Smooth muscle cell (in vitro differentiated cells): ENCODE measurements around the gene DRC1. TPM values are rescaled to one million over a fixed set of nuclear protein-coding genes. Genes with fewer than 3 reads are reported as not detected.

ENCODE experiments used
- DNase-seq: peaks from one replicate; lab custom pipeline; 2025; ENCODE audit not compliant: unreplicated experiment; lab: John Stamatoyannopoulos, UW
- H2AFZ ChIP-seq: fragments of 200-600 bp; sonication (generic); 2 replicates; pipeline ENCODE4 v1.6.0; 2016; ENCODE audit warnings: antibody characterized with exemption, low read depth, mild to moderate bottlenecking
- H3F3A ChIP-seq: fragments of 200-600 bp; sonication (generic); 2 replicates; pipeline ENCODE4 v1.6.0; 2017; ENCODE audit warnings: antibody characterized with exemption, low read depth
- H3K27ac ChIP-seq: fragments of 200-600 bp; sonication (generic); 2 replicates; pipeline ENCODE4 v1.5.1; 2016; ENCODE audit warnings: low read depth, mild to moderate bottlenecking
- H3K27me3 ChIP-seq: fragments of 200-600 bp; sonication (generic); 2 replicates; pipeline ENCODE4 v1.6.1; 2016; ENCODE audit warnings: low read depth, mild to moderate bottlenecking
- H3K36me3 ChIP-seq: fragments of 200-600 bp; sonication (generic); 2 replicates; pipeline ENCODE4 v1.5.1; 2016; ENCODE audit warnings: low read depth
- H3K4me1 ChIP-seq: fragments of 200-600 bp; sonication (generic); 2 replicates; pipeline ENCODE4 v1.5.1; 2016; ENCODE audit warnings: low read depth
- H3K4me2 ChIP-seq: fragments of 200-600 bp; sonication (generic); 2 replicates; pipeline ENCODE4 v1.6.0; 2016; ENCODE audit warnings: mild to moderate bottlenecking
- H3K4me3 ChIP-seq: fragments of 200-600 bp; sonication (generic); 2 replicates; pipeline ENCODE4 v1.5.1; 2016; ENCODE audit warnings: mild to moderate bottlenecking
- H3K79me2 ChIP-seq: fragments of 200-600 bp; sonication (generic); 2 replicates; pipeline ENCODE4 v1.6.0; 2016; ENCODE audit warnings: low read depth, mild to moderate bottlenecking
- H3K9ac ChIP-seq: fragments of 200-600 bp; sonication (generic); 2 replicates; pipeline ENCODE4 v1.6.0; 2016; ENCODE audit warnings: low read depth
- H3K9me3 ChIP-seq: fragments of 200-600 bp; sonication (generic); replicated peaks from 2 replicates; pipeline ENCODE4 v1.5.1; 2016; ENCODE audit warnings: low read depth
- H4K20me1 ChIP-seq: fragments of 200-600 bp; sonication (generic); 2 replicates; pipeline ENCODE4 v1.6.0; 2016; ENCODE audit warnings: low read depth
- CTCF ChIP-seq: fragments of 200-600 bp; sonication (generic); IDR thresholded peaks from 2 replicates; pipeline ENCODE4 v1.5.1; 2017; ENCODE audit warnings: borderline replicate concordance, mild to moderate bottlenecking, antibody characterized with exemption; ENCODE audit not compliant: insufficient read depth, poor library complexity, severe bottlenecking
- WGBS: methylation state at CpG from one replicate; pipeline ENCODE4 v1.1.7; 2016; ENCODE audit warnings: low lambda C conversion rate; 5-methylcytosine and 5-hydroxymethylcytosine counted together
- polyA plus RNA-seq: library from polyadenylated mRNA; unstranded; fragments of >200 nt; fragmentation: Nextera tagmentation; extraction: Ambion mirVana; gene quantifications from 2 replicates; pipeline ENCODE4 v1.2.1, GENCODE V29; 2016
- total RNA-seq: library from RNA; depleted of rRNA; stranded (reverse); fragments of >200 nt; gene quantifications from 2 replicates; pipeline ENCODE4 v1.2.3, GENCODE V29; 2014

The DRC1 gene
- total and polyA plus RNA-seq, 2 experiments from 2014 or later: 0.14 TPM; not detected in 1

GRCh38 chr2:26451700-26452099 lies 50.0 kb downstream of the DRC1 start:
- Histone ChIP-seq H3K9me3 (no peaks in the 10 kb centered on the region), H3K27me3 (no peaks in the 10 kb centered on the region), H3K36me3 (no peaks in the 10 kb centered on the region), H3K4me2 (no peak overlapping the region), H3F3A (no peaks in the 10 kb centered on the region), H3K27ac (no peak overlapping the region), H2AFZ (no peak overlapping the region), H3K4me3 (no peak overlapping the region), H4K20me1 (no peaks in the 10 kb centered on the region), H3K4me1 (no peaks in the 10 kb centered on the region), H3K9ac (no peak overlapping the region), H3K79me2 (no peaks in the 10 kb centered on the region)
- DNase-seq: no peak
- WGBS: 100% methylated on average over 1 of the region's 1 CpG
- no peak for TF ChIP-seq CTCF

- no peaks in the 10 kb centered on the region for H3K79me2 ChIP-seq
- no peak overlapping the region for H3K4me3 ChIP-seq
- H3K9me3 ChIP-seq: no peaks in the 10 kb centered on the region
- DNase-seq: no peak
- no peak overlapping the region for H3K27ac ChIP-seq
- no peaks in the 10 kb centered on the region for H3F3A ChIP-seq
- no peak overlapping the region for H3K4me2 ChIP-seq
- H4K20me1 ChIP-seq: no peaks in the 10 kb centered on the region
- no peaks in the 10 kb centered on the region for H3K36me3 ChIP-seq
- TF ChIP-seq CTCF: no peak
- WGBS: 85% methylated on average over 11 of the region's 11 CpGs
- no peak overlapping the region for H3K9ac ChIP-seq
- no peaks in the 10 kb centered on the region for H3K27me3 ChIP-seq
- peaks cover 10% of the 10 kb centered on the region for H3K4me1 ChIP-seq
- no peak overlapping the region for H2AFZ ChIP-seq
Observed at GRCh38 chr2:26453421-26454329, 52.0 kb downstream of the DRC1 start.

- H3F3A ChIP-seq: no peaks in the 10 kb centered on the region
- no peaks in the 10 kb centered on the region for H3K27me3 ChIP-seq
- no peak overlapping the region for H3K27ac ChIP-seq
- no peak for DNase-seq
- TF ChIP-seq CTCF: no peak
- H3K4me2 ChIP-seq: no peak overlapping the region
- H3K9ac ChIP-seq: no peak overlapping the region
- H2AFZ ChIP-seq: no peak overlapping the region
- H4K20me1 ChIP-seq: no peaks in the 10 kb centered on the region
- no peak overlapping the region for H3K4me3 ChIP-seq
- no peaks in the 10 kb centered on the region for H3K36me3 ChIP-seq
- WGBS: 95% methylated on average over 10 of the region's 10 CpGs
- no peaks in the 10 kb centered on the region for H3K79me2 ChIP-seq
- H3K9me3 ChIP-seq: no peaks in the 10 kb centered on the region
- peaks cover 10% of the 10 kb centered on the region for H3K4me1 ChIP-seq
Observed at GRCh38 chr2:26454561-26455001, 52.9 kb downstream of the DRC1 start.
